ENCODE results near the gene SCLT1. TPM values are rescaled to one million over a fixed set of nuclear protein-coding genes. Genes with fewer than 3 reads are reported as not detected.

The SCLT1 gene
- total and polyA plus RNA-seq, 2 experiments from 2014 or later = 5.7 to 13.9 TPM

DNA sequence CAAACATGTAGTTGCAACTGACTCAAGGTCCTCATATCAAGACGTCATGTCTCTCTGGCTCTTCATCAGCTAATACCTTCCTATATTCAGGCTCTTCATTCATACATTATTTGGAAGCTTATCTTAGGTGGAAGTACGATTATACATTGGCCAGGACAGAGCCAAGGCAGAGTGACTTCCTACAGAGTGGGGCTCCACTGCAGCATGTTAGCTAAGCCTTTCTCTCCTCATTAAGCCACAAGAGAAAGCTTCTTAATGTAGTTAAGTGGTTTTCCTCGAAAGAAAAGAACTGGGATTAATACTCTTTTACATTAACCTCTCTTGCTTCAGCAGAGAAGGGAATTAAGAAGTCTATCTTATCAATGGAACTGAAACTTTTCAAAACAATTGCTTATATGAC, 17.6 kb upstream of the SCLT1 start:
- TF ChIP-seq, protein P1, sequence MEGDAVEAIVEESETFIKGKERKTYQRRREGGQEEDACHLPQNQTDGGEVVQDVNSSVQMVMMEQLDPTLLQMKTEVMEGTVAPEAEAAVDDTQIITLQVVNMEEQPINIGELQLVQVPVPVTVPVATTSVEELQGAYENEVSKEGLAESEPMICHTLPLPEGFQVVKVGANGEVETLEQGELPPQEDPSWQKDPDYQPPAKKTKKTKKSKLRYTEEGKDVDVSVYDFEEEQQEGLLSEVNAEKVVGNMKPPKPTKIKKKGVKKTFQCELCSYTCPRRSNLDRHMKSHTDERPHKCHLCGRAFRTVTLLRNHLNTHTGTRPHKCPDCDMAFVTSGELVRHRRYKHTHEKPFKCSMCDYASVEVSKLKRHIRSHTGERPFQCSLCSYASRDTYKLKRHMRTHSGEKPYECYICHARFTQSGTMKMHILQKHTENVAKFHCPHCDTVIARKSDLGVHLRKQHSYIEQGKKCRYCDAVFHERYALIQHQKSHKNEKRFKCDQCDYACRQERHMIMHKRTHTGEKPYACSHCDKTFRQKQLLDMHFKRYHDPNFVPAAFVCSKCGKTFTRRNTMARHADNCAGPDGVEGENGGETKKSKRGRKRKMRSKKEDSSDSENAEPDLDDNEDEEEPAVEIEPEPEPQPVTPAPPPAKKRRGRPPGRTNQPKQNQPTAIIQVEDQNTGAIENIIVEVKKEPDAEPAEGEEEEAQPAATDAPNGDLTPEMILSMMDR (IDR thresholded peaks at IDR 0.05; ENCODE audit: low read depth, low read length) = no peak
- H3K36me3 ChIP-seq = no peaks in the 10 kb centered on the region
- no peaks in the 10 kb centered on the region for H3K27me3 ChIP-seq
- no peaks in the 10 kb centered on the region for H3K4me1 ChIP-seq (ENCODE audit: low read depth)
- H3K27ac ChIP-seq = no peak overlapping the region
- no peaks in the 10 kb centered on the region for H3K9me3 ChIP-seq (ENCODE audit: low read depth)
- H3K4me3 ChIP-seq = no peak overlapping the region
- no peak for DNase-seq (ENCODE audit: low read depth in 1 of 2, low spot score in 1 of 2)

DNA sequence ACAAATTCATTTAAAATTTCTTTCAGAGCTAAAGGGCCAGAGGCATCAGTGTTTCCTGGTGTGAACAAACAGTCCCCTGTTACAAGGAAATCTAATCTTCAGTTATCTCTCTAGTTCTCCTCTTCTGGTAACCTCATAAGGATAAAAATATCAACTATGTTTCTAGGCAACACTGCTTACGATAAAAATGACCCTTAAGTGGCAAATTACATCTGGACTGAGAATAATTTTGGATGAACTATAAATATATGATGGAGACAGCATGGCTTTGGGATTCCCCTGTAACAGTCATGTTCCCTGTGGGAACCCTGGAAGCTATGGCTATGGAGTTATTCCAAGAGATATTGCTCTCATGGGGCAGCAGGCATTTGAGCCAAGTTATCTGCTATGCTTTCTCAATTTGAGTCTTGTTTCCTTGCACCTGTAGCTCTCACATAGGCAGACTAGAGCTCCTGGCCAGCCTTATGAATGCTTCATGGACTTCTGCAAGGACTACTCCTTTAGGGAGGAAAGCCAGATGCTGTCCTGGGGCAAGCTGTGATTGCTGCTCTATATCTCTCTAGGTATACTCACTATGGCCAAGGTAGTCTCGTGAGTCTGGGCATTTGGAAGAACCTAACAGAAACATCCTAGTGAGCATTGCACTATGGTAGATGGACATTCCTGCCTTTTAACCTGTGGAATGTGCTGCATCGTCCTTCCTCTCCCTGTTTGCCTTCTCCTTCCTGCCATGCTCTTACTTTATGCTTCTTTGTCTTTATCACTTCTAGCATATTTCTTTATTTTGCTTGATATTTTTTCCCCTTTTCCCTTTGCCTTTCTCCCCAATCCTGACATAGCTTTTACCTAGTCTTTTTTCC, 16.9 kb upstream of the SCLT1 start:
- H3K27me3 ChIP-seq = no peaks in the 10 kb centered on the region
- H3K4me3 ChIP-seq = no peak overlapping the region
- H3K4me1 ChIP-seq (ENCODE audit: low read depth) = no peaks in the 10 kb centered on the region
- DNase-seq (ENCODE audit: low read depth in 1 of 2, low spot score in 1 of 2) = peak in 1 of 2 donors; percentile 21
- no peak overlapping the region for H3K27ac ChIP-seq
- H3K9me3 ChIP-seq (ENCODE audit: low read depth) = no peaks in the 10 kb centered on the region
- no peaks in the 10 kb centered on the region for H3K36me3 ChIP-seq
- TF ChIP-seq, protein P1 (IDR thresholded peaks at IDR 0.05; ENCODE audit: low read depth, low read length) = no peak

DNA sequence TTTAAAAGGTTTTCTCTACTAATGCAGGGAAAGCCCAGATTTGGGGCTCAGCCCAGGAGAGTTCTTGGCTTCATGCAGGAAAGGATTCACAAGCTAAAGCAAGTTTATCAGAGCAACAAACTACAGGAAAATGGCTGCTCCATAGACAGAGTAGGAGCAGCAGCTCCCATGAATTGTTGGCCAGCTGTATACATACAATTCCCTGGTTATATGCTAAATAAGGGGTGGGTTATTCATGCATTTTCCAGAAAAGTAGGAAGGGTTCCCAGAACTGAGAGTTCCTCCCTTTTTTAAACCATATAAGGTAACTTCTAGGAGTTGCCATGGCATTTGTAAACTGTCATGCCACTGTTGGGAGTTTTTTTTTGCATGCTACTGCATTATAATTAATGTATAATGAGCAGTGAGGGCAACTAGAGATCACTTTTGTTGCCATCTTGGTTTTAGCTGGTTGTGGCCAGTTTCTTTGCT, 5.2 kb upstream of the SCLT1 start:
- Histone ChIP-seq H3K9me3 (ENCODE audit: low read depth) (no peaks in the 10 kb centered on the region), H3K27ac (no peak overlapping the region), H3K27me3 (no peaks in the 10 kb centered on the region), H3K4me3 (no peak overlapping the region), H3K36me3 (no peaks in the 10 kb centered on the region), H3K4me1 (ENCODE audit: low read depth) (peaks cover 10% of the 10 kb centered on the region)
- TF ChIP-seq, protein P1 (IDR thresholded peaks at IDR 0.05; ENCODE audit: low read depth, low read length) = no peak
- DNase-seq (ENCODE audit: low read depth in 1 of 2, low spot score in 1 of 2) = no peak

DNA sequence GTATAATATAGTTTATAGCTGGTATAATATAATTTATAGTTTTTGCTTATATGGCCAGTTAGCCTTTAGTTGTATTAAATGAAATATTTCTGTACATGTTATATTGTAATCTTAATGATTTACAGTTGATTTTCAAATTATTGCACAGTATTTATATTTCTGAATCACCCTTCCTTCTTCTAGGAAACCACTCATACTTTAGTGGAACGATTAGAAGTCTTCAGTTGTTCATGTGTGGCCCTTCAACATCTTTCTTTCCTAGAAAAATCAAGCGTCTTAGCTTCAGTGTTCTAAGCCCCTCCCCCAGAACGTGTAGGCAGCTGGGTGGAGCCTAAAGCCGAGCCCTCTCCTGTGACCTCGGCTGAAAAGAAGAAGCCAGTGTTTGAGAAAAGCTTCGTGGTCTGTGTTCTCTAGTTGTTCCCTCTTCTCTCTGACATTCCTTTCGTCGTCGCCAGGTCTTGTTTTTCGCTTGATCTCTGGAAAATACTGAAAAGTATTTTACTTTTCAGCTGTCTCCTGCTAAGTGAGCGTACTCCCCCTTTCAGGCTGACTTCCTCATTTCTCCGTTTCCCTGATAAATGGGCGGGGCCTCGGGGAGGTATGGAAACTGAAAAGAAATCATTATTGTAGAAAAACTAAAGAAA, 2.6 kb upstream of the SCLT1 start, which contains the start of gene C4orf33:
Gene C4orf33 (plus strand): TSS at position 342 of the 644 bp plus-strand sequence. CDS start 6,459 bp downstream, outside the sequence.
- DNase-seq (ENCODE audit: low read depth in 1 of 2, low spot score in 1 of 2) = peak; percentile 77 to 81
- H3K36me3 ChIP-seq = no peaks in the 10 kb centered on the region
- peak within 1 kb of the TSS; percentile 22 for H3K27ac ChIP-seq

DNA sequence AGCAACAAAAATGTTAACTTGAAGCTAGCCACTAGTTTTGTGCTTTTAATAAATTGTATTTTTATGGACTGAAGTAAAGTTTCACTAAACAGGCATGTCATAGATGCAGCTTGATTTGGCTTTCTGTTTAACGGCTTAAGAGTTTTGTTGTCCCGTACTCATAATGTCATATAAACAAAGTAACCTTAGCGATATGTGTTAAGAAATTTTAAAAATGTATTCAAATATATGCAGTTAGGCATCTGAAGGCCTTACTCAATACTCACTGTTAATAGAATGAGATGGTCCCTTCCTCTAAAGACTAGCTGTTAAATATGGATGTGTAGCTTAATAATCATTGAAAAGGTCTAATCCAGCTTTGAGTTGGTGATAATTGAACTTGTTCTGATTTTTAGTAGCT, 1.0 kb upstream of the SCLT1 start:
- H3K27ac ChIP-seq = no peak overlapping the region
- H3K4me1 ChIP-seq (ENCODE audit: low read depth) = peaks cover 8% of the 10 kb centered on the region
- H3K27me3 ChIP-seq = no peaks in the 10 kb centered on the region
- TF ChIP-seq, protein P1 (IDR thresholded peaks at IDR 0.05; ENCODE audit: low read depth, low read length) = no peak
- no peaks in the 10 kb centered on the region for H3K9me3 ChIP-seq (ENCODE audit: low read depth)
- H3K36me3 ChIP-seq = no peaks in the 10 kb centered on the region
- DNase-seq (ENCODE audit: low read depth in 1 of 2, low spot score in 1 of 2) = no peak
- H3K4me3 ChIP-seq = peak overlapping the region; percentile 62

More for the DNA sequence above, 2.6 kb upstream of the SCLT1 start, which contains the start of gene C4orf33:
- Histone ChIP-seq H3K27me3 (no peaks in the 10 kb centered on the region), H3K4me3 (peak within 1 kb of the TSS; percentile 36), H3K4me1 (ENCODE audit: low read depth) (peaks cover 8% of the 10 kb centered on the region), H3K9me3 (ENCODE audit: low read depth) (no peaks in the 10 kb centered on the region)
- TF ChIP-seq, protein P1 (IDR thresholded peaks at IDR 0.05; ENCODE audit: low read depth, low read length) = no peak

All from cardiac muscle cell (in vitro differentiated cells and primary cell).